Measurements from ENCODE around the gene BRD1.
A peak's percentile ranks its signal among the peaks of the same experiment; 100 is the strongest.

BRD1 gene

DNA sequence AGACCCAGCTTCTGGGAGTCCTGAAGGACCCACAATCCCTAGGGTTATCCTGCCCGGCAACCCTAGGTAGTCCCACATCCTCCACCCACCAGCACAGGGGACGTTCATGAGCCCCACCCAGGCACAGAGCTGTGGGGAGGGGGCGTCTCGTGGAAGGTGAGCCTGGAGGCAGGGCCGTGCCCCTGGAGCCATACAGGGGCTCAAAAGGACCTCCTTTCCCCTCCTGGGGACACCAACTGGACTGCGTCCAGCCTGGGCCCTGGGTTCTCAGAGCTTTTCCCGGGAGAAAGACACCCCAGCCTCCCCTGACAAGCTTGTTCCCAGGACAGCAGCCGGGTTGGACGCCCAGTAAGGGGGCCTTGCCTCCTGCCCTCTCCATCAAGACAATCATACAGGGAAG lies 78.4 kb downstream of the BRD1 start:
- no peak for DNase-seq

DNA sequence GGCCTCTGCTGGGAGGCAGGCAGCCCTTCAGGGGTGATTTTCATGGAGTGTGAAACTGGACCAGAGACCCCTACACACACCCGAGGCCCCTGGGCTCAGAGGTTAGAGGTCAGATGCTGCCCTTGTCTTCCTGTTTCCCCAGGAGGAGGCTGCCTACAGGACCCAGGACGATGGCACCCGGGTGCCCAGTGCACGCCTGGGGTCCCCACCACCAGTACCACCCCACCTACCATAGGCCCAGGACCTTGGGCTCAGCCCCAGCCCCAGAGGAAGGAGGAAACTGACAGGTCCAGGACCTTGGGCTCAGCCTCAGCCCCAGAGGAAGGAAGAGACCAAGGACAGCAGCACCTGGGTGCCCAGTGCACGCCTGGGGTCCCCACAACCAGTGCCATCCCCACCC lies 79.2 kb downstream of the BRD1 start:
- DNase-seq, result no peak

DNA sequence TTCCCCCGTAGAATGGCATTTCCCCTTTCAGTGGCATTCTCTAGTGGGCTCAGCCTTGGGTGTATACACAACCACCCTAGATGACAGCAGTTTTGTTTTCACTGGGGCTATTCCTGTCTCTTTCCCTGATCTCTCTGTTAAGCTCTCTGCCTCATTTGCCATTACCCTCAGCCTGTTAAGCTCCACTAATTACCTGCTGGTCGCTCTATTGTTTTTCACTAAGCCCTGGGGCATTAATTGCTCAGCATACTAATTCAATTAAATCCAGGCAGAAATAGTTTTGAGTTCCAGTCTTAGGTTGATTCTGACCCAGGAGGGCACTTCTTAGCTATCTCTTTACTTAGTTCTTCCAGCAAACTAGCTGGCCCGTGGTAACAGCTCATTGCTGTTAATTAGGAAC lies 80.0 kb downstream of the BRD1 start:
- no peak for DNase-seq

DNA sequence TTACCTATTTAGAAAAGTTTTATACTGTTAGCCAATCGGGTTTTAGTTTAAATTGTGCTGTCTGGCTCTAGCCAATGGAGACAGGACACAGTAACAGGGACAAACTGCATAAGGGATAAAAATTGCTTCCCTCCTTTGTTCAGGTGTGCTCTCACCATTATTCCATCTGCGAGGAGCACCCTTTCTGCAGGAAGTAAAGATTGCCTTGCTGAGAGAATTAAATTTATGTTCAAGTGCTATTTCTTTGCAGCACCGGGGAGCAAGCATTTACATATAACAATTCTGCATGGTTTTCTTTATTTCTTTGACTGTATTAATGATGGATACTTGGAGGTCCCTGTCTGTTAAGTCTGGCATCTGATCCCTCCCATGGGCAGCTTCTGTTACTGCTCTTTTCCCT lies 80.5 kb downstream of the BRD1 start:
- no peak for DNase-seq

DNA sequence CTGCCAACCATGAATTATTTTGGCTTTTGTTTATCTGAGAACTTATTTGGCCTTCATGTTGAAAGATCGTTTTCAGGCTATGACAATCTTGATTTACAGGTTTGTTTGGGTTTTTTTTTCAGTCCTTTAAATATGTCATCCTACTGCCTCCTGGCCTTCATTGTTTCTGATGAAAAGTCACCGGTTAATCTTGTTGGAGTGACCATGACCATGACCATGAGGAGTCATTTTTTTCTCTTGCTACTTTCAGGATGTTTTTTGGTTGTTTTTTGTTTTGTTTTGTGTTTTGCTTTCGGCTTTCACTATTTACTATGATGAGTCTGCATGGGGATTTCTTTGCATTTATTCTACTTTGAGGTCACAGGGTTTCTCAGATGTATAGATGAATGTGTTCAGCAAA lies 81.6 kb downstream of the BRD1 start:
- no peak for DNase-seq

DNA sequence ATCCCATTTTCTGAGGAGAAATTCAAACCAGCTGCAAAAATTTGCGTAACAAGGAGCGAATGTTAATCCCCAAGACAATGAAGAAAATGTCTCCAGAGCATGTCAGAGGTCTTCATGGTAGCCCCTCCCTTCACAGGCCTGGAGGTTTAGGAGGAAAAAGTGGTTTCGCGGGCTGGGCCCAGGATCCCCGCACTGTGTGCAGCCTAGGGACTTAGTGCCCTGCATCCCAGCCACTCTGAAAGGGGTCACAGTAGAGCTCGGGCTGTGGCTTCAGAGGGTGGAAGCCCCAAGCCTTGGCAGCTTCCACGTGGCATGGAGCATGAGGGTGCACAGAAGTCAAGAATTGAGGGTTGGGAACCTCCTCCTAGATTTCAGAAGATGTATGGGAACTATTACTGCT lies 87.4 kb downstream of the BRD1 start:
- DNase-seq, result no peak

DNA sequence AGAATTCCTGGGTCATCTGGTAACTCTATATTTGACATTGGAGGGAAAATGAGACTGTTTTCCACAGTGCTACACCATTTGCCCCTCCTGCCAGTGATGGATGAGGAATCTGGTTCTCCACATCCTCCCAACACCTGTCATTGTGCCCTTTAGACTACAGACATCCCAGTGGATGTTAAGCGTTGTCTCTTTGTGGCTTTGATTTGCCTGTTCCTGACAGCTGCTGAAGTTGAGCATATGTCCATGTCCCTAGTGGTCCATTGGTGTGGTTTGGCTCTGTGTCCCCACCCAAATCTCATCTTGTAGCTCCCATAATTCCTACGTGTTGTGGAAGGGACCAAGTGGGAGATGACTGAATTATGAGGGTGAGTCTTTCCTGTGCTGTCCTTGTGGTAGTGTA lies 88.5 kb downstream of the BRD1 start:
- DNase-seq, result no peak

DNA sequence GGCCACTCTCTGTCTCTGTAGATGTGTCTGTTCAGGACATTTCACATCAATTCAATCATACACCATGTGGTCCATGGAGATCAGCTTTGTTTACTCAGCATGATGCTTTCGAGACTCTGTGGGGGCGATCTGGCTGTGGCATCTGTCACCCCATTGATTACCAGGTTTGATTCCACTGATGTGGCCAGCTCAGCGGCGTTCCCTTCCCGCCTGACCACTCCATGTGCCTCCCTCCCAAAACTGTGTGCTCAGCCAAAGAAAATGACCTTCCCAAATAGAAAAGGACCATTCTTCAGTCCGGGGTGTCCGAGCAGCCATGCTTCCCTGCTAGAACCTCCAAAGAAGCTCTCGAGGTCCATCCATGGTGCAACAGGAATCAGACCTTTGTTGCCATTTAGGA lies 89.1 kb downstream of the BRD1 start:
- no peak for DNase-seq

DNA sequence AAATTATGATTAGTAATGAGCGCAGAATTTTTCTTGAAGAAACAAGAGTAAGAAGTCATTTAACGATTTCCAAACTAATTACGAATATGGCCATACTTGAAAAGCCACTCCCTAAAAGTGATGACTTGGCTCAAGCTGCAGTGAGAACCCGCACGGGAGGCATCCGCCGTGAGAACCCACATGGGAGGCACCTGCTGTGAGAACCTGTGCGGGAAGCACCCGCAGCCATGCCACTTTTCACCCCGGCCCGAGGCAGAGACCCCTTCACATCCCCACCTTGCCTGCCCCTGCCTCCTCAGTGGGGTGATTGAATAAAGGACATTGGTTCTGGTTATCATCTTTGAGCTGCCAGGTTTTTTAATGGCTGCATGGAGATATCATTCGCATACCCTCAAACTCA lies 89.7 kb downstream of the BRD1 start:
- no peak for DNase-seq

DNA sequence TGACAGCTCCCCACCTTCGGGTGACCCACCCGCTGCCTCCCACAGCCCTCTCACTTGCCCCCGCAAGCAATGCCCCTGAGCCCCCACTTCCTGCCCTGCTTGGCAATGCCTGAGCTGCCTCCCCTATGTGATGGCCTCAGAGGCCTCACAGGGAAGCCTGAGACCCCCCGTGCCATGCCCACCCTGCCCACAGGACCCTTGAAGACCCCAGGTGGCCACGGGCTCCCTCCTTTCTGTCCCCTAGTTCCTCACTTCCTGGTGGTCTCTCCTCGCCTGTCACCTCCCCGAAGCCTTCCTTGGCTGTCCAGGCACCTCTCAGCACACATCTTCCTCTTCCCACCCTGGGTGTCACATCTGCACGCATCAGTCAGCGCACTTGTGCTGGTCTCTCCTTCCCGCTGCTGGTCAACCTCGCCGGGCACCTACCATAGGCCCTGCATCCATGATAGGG lies 90.5 kb downstream of the BRD1 start:
- no peak for DNase-seq

DNA sequence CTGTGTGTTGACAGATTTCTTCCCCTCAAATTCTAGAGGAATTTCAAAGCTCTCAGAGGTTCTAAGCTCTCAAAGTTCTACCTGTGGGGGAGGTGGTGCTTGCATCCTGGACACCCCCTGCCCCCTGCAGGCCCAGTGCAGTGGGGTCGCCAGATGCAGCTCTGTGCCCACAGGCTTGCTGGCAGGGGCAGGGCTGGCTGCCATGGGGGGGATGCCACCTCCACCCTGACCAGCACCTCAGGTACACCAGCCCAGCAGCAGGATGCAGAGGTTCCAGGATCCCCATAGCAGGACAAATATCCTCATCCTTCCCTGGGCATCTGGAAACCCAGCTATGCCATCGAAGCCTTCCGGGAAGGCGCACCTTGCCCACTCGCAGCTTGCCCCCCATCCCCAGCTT lies 91.1 kb downstream of the BRD1 start:
- no peak for DNase-seq

DNA sequence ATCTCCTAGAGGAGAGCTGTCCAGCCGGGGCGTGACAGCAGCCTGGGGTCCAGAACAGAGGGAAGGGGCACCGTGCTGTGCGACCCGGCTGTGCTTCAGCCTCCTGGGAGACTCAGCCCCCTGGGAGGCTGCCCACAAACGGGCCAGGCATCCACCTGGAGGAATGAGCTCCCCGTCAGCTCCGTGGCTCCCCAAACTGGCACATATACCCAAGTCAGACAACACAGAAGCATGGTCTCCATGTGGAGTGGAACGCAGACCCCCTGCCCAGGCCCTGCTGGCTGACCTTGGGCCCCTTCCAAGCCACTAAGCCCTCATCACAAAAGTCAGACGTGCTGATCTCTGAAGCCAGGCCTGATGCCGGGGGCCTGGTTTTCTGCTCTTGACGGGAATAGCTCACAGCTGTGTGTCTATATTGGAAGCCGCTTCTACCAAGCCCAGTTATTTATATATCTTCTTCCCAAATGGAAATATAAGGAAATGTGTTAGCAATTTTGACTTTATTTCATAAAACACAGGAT lies 91.7 kb downstream of the BRD1 start:
- no peak for DNase-seq

DNA sequence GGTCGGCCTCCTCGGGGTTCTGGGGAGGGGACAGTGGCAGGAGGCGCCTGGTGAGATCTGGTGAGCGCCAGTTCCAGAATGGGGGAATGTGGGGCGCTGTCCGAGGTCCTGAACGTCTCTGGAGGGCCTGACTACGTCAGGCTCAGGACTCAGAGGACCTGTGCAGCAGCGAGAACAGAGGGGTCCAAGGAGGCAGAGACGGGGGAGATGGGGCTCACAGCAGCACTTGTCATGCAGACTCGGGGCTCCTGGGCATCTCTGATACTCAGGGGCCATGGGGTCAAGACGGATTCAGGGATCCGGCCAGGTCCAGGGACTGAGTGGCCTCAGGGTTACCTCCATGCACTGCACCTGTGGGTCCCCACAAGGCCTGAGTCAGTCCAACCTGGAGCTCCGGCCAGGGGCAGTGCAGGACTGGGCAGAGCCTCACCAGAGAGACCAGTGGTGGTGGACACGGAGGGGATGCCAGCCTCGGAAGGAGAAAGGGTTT lies 92.2 kb downstream of the BRD1 start:
- peak; percentile 16 for DNase-seq

DNA sequence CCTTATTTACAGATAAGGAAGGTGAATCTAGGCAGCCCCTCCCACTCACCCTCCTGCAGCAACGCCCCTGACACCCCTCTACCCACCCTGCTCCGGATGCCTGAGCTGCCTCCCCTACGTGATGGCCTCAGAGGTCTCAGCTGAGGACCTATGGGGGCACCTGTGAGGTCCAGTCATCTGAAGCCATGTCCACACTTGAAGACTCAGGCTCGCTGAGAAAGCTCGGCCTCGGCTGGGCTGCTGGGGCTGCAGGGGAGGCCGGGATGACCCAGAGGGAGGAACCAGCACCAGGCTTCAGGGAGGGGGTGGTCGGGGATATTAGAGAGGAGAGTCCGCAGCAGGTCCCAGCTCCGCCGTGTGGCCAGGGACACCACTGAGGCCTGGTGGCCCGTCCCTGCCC lies 92.8 kb downstream of the BRD1 start:
- DNase-seq, result no peak

DNA sequence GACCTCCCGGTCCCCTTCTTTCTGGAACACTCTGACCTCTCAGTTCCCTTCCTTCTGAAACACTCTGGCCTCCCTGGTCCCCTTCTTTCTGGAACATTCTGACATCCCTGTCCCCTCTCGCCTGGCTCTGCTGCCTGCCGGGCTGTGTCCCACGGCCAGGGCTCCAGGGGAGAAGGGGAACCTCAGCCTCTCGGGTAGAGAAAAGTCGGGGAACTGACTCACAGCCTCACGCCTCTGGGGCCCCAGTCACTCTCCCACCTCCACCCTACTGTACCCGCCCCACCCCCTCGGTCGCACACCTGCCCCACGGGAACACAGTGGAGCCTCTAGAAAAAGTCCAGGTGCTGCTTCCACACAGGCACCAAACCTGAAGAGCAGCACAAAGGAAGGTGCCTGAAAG lies 93.3 kb downstream of the BRD1 start:
- no peak for DNase-seq

DNA sequence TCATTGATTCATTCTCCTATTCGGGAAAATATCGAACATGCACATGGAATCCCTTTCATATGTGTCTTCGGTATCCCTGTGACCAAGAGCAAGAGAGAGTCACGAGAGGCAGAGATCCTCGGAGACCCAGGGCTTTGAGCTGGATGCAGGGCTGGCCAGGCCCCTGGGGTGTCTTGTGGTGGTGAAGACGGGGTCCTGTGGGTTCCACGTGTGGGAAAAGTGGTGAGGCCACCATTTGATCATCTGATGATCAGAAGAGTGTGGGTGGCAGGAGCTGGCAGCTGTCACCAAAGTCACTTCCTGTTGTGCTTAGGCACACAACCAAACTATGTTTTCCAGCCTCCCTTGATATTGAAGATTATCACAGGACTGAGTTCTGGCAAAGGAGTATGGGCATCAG lies 94.0 kb downstream of the BRD1 start:
- DNase-seq, result no peak

DNA sequence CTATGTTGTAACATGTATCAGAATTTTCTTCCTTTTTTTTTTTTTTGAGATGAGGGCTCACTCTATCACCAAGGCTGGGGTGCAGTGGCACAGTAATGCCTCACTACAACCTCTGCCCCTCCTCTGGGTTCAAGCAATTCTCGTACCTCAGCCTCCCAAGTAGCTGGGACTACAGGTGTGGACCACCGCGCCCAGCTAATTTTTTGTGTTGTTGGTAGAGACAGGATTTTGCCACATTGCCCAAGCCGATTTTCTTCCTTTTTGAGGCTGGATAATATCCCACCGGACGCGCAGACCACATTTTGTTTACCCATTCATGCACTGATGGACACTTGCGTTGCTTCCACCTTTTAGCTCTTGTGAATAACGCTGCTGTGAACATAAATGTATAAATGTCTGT lies 97.0 kb downstream of the BRD1 start:
- DNase-seq, result no peak

DNA sequence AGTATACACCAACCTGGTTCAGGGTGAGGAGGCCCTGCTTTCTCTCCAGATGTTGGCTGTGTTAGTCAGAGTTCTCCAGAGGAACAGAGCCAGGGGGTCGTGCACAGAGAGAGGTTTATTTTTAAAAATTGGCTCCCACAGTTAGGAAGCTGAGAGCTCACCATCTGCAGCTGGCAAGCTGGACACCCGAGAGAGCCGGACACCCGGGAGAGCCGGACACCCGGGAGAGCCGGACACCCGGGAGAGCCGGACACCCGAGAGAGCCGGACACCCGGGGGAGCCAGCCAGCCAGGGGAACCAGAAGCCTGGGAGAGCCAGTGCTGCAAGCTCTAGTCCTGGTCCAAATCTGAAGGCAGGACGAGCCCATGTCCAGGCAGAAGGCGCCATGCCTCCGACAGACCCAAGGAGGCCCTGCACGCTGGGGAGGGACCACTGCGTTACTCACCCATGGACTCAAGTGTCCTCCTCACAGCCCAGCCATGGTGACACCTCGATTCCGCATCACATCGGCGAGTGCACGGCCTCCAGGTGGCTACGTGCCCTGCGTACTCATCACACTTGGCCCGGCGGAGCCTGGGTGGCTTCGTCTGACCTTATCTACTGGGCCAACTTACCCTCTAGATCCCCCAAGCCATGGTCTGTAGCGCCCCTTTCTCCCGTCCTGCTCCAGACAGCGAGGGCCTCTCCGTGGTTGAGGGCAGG lies 99.0 kb downstream of the BRD1 start:
- no peak for DNase-seq

DNA sequence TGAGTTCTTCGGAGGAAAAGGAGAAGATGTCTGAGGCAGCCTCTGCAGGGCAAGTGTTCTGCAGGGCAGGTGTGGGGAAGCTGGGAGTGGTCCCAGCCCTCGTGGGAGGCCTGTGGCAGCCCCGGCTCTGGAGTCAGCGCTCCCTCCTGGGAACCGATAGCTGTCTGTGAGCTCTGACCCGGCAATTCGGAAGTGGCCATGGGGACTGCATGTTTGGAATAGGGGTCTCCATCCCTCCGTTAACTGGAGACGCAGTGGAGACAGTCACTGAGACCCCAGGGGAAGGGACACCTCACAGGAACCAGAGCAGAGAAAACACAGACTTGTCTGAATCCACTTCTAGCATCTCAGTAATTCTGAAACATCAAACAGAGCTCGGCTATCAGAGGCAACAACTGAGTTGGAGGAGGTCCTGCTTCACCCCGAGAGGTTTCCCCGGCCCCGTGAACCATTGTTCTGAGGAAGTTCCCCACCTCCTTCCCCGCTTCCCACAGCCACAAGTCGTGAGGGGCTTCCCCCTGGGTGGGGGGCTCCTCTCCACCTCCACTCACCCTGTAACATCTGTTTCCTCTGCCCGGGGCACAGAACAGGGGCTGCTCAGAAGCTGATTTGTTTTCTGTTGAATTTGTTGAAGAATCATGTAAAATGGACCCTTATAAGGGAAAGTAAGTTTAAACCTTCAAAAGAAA lies 99.6 kb downstream of the BRD1 start:
- no peak for DNase-seq

DNA sequence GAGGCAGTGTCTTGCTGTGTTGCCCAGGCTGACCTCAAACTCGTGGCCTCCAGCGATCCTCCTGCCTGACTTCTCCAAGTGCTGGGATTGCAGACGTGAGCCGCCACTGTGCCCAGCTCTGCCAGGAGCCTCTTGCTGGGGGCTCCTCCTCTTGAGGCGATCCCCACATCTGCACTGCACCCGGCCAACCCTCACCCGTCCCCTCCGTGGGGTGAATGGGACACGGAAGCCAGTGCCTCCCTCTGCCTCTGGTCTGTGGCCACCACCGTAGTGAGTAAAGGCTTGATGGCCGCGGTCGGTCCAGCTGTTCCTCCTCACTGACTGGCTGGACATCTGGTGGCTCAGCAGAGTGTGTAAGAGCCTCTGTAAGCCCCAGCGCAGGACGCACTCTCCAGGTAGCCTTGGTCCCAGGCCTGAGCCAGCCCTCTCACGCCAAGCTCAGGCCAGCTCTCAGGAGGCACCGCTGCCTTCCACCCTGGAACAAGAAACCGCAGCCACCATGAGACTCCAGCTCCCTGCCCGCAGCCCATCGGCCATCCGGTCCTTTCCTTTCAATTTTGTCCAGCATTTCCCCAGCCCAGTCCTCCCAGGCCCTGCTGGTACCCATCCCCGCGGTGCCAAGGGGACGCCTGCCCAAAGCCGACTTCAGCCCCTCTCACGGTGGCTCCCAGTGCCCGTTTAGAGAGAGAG lies 100.3 kb downstream of the BRD1 start:
- DNase-seq, result no peak

DNA sequence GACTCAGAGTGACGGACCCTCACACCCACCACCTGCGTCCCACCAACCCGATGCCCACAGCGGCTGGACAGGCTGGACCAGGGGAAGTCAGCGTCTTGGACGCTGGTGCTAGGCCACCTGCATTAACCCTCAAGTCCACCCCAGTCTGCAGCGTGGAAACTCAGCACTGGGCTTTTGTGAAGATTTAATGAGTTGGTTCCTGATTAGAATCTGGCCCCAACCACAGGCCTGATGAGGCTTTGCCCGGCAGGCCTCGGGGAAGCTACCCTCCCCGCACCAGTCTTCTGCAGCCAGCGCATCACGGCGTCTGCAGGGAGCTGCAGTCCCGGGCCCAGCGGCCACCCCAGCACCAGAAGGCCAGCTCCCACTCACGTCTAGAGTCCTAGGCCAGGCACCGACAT lies 101.0 kb downstream of the BRD1 start:
- DNase-seq, result no peak

DNA sequence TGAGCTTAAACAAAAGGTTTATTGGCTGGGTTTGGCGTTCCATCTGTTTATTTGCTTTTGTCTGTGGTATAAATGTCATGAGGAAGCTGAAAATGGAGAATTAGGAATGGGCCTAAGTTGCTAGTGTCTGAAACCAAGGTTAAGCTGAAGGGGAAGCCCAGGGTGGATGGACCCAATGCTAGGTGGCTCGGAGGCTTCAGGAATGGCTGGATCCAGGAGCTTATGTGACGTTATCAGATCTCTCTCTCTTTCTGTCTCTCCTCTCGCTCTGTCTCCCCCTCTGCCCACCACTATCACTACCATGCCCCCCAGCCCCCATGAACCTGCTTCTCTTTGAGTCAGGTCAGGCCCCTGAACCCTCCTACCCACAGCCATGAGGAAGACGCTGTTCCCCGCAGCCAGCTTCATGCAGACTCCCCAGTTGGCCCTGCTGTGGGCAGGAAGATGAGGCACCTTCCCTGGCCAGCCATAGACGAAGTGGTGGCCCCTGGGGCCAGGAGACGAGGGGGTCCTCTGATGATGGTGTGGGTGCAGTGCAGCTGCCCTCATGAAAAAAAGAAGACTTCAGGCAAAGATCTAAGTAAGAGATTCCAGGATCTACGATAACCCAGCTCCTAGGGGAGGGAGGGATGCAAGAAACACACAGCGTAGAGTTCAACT lies 101.5 kb downstream of the BRD1 start:
- no peak for DNase-seq

DNA sequence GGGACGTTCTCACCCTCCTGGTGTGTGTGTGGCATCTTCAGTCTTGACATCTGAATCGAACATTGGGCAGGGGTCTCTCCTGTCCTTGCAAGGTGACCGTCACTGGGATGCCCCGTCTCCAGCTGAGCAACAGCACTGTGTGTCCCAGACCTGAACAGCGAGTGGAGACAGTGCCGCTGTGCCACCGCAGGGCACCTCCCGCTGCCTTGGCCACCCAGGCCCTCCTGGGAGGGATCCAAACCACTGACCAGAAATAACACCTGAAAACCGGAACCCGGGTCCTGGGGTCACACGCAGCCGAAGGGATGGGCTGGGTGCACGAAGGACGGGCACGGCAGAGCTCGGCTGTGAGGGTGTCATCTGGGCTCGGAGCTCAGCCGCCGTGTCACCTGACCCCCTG lies 102.2 kb downstream of the BRD1 start:
- no peak for DNase-seq

Measured in CD4-positive, alpha-beta T cell treated with Interleukin-17A for 4 hours (primary cell).